DMS153 (cell line): Measurements from ENCODE around the gene TRAF3.

ENCODE experiments used
- DNase-seq: peaks from one replicate; lab custom pipeline; 2025; lab: John Stamatoyannopoulos, UW

TRAF3 gene

DNA sequence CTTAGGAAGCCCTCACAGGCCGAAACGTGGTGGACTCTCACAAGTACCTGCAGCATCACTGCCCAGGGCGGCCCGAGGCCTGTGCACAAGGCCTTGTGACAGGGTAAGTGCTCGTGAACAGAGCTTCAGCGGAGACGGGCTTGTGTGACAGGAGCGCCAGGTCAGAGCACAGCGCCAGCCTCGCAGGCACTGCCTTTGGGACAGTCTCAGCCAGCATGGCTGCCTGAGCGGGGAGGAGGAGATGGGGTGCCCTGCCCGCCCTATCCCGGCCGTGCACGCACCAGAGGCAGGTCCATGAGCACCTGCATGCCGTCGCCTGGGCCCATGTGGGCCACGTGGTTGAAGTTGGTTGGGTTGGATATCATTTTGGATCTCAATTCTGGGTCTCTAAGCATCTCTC lies 162.1 kb downstream of the TRAF3 start:
- DNase-seq: no peak

DNA sequence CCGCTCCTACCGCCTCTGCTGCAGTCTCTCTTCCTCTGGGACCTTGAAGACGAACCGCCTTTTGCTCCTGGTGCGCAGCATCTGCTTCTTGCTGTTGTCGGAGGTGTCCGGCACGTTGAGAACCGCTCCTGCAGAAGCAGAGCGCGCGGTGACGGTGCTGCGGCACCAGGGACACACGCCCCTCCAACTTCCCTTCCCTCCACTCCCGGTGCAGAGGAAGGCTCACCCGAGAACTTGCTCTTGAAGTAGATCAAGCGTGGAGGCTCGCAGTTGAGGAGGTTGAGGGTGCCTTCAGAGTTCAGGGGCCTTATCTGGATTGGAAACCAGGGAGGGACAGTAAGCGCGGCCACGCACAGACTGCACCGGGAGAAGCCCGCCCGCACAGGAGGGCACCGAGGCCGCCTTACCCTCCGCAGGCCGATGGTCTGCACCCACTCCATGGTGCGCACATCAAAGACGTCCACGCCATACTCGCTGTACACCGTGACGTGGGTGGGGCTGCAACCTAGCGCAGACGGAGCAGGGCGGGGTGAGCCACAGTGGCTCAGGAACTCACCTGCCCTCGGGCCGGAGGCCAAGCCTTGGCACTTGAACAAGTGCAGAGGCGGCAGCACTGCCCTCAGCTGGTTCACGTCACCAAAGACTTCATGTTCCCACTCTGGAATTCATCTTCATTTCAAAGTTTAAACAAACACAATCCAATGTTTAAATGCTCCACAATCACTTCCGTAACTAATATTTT lies 162.7 kb downstream of the TRAF3 start:
- DNase-seq: no peak

- no peak for DNase-seq
These were observed 163.6 kb downstream of the TRAF3 start for GRCh38 chr14:102940729-102941362.

DNA sequence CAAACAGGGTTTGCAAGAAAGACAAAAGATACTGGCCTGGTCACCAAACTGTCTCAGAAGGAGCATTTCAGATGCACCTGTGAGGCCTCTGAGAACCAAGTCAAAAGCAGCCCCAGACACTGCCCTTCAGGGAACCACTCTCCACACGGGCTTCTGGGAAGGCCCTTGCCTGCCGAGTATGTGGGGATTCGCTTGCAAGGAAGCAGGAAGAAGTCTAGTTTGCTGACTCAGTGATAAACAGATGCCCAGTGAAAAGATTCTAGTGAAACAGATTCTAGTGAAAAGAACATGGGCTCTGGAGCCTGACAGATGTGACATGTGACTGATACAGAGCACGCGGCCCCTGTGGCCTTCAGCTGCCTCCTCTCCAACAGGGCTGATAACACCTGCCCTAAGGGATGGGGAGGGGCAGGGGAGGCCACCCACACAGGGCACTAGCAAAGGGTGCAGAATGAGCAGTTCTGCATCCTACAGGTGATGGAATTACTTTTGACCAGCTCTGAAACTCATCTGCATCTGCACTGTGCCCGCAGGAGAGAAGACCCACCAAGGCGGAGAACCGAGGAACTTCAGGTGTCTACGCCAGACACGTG lies 164.3 kb downstream of the TRAF3 start:
- DNase-seq: no peak

DNA sequence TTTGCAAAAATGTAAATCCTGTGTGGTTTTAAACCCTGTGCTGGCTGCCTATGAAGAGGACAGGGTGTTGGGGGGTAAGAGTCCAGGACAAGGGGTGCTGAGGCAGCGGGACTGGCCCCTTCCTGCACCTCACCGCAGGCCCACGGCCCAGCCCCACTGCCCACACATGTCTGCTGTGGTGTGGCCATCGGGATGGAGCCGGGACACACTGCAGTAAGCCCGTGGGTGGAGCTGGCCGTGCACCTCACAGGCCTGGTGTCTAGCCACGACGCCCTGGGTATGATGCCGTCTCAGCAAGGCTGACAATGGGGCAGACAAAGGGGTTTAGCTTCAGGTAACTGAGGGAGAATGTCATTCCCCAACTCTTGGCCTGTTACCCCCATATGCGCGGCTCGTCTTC lies 164.8 kb downstream of the TRAF3 start:
- DNase-seq: no peak

GRCh38 chr14:102943454-102943853 lies 166.2 kb downstream of the TRAF3 start:
- DNase-seq: no peak

- no peak for DNase-seq
These were observed 166.7 kb downstream of the TRAF3 start for GRCh38 chr14:102943979-102944378.

GRCh38 chr14:102944448-102945330 lies 167.4 kb downstream of the TRAF3 start:
- DNase-seq: no peak

DNA sequence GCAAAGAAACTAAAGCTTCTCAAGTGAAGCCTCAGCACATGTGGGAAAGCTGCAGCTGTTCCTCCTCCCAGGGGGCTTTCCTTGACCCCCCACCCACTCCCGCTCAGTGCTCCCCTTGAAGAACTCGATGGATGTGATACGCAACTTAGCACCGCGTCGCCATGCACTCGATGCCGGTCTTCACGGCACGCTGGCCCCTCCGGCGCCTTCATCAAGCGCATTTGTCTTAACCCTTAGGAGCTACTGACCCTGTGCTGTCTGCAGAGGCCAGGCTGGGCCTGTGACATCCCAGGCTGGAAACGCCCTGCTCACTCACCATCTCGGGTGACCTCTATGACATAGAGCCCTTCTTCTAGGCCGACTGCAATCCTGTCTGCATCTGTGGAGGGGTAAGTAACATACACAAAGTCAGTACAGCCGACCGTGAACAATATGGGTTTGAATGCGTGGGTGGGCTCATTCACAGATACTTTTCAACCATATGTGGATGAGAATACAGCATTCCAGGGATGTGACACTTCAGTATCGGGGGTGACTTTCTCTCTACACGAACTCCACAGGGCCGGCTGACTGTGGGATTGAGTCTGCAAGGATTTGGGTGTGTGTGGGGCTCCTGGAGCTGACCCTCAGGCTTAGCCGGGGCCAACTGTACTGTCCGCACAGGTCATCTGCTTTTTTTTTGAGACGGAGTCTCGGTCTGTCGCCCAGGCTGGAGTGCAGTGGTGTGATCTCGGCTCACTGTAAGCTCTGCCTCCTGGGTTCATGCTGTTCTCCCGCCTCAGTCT lies 168.3 kb downstream of the TRAF3 start:
- no peak for DNase-seq

DNA sequence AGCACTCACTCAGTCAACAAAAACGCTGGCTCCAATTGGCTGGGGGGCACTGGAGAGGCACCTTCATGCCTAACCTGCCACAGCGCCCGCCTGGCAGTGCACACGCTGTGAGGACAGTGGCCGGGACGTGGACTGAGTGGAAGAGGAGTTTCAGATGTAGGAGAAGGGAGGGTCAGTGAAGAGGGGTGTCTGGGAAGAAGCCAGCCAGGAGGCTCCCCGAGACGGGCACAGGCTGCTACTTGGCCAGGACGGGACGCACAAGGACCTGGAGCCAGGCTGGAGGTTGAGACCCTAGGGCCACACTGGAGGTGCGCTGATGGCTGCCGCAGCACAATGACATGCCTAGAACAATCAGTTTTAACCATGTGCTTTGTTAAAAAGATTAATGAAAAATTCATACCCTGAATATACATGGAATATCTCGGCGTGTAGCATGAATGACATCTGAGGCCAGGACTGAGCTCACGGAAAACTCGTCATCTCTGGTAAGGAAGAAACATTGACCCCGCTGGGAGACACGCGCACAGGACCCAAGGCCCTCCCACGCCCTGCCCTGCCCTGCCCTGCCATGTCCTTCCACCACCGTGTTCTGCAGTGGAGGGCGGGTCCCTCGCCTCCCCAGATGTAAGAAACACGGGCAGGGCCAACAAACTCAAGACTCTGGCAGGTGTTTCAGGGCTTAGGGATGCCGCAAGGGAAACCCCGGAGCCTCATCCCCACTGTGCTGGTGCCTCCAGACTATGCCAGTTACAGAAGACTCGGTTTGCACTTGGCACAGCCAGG lies 170.3 kb downstream of the TRAF3 start:
- no peak for DNase-seq

DNA sequence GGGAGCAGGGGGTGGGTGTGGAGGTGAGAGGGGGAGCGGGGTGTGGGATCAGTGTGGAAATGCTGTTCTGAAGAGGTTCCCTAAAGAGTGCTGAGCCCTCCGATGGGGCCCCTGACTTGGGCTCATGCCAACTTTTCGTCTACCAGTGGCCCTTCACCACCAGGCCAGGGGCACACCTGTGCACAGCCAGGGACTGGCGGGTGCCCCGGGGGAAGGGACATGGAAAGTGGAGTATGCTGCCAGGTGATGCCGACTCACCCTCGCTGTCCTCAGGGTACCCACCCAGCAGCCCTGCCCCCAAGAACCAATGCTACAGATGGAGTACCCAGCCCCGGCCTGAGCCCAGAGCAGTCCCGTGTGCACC lies 171.4 kb downstream of the TRAF3 start:
- DNase-seq: no peak

DNA sequence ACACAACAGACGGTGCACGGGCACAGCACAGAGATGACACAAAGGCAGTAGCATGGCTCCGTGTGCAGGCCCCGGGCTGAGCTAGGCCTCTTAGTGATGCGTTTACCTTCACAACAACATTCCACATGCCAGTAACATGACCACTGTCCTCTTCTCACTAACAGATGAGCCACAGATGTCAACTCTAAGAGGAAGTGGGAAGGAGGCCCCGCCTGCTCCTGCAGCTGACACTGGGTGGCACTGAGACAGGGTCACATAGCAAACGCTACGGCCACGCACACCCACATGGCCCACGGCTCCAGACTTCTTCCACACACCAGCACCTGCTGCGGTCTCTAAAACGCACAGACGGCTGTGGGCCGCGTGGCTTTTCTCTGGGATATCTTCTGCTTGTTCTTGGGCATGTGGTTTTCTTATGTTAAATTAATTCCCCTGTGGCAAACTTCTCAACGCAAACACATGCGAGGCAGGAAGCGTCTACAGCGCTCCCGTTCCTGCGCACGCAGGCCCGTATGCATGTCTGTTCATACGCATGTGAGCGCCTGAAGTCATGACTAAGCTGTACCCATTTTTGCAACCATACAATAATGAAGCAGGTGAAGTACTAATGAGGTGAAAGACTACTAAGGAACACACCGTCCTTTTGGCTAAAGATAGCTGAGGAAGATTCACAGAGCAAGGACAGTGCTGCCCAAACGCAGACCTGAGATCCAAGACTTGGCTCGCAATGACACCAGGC lies 172.0 kb downstream of the TRAF3 start:
- no peak for DNase-seq

DNA sequence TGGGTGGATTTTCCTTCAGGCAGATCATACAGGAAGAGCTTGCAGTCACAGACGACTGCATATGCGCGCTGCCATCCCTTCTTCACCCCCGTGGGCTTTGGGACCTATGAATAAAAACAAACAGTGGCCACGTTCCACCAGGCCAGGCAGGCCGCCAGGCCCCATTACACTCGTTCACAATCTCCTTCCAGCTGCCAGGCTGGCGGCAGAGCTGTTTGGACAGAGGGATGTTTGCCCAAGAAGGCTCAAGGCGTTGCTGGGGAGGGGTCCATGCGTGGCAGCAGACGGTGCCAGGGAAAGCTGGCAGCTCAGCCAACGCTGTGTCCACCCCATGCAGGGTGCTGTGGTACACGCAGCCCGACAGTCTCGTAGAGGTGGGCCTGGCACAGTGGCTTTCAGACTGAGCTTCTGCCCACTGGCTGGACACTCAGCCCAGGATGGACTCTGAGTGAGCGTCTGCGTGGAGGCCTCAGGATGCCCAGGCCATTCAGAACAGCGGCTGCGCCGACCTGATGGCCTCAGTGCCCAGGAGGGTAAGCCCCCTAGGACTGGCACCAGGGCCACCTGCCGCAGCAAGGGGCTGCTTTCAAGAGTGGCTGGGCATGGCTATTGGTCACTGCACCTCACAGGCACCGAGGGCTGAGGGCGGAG lies 172.7 kb downstream of the TRAF3 start:
- DNase-seq: no peak

GRCh38 chr14:102951034-102951433 lies 173.8 kb downstream of the TRAF3 start:
- DNase-seq: no peak

DNA sequence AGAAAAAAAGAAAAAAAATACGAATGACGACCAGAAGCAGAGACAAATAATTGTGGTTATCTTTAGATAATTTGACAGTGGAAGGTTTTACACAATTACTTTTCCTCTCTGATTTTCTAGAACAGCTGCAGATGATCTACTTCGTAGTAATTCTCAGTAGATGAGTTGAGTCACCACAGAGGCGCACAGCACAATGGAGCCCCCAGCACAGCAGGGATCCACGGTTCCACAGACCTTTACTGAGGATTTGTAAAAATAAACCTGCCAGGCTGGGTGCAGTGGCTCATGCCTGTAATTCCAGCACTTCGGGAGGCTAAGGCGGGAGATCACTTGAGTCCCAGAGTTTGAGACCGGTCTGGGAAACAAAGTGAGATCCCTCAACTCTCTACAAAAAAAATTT lies 174.6 kb downstream of the TRAF3 start:
- no peak for DNase-seq

DNA sequence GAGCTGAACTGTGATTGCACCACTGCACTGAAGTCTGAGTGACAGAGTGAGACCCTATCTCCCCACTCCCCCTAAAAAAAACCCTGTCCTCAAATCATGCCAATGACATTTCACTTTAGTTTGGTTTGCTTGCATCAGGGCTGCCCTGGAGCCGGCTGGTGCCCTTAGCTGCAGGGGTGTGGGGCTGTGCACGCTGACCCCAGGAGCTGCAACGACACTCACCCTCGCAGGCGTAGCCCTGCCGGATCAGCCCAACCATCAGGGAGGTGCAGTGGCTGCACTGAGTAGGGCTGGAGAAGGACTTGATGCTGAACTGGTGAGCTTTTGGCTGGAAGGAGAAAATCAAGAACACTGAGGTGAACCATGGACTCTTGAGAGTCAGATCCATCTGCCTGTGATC lies 175.0 kb downstream of the TRAF3 start:
- DNase-seq: no peak

DNA sequence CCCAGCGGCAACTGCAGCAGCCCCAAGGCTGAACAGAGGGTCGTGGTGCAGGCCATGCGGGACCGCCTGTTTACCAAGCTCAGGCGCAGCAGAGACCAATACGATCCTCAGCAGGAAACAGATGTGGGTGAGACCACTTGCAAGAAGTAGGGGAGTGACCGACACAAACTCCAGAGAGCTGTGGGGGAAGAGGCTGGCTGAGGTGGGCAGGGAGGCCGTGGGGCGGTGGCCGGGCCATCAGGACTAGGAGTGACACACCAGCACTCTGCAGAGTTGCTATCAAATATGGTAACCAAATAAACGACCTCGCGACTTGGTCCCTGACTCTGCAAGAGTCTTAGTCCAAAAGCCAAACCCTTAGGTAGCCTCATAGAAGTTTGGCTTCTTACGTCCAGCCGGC lies 175.9 kb downstream of the TRAF3 start:
- no peak for DNase-seq

DNA sequence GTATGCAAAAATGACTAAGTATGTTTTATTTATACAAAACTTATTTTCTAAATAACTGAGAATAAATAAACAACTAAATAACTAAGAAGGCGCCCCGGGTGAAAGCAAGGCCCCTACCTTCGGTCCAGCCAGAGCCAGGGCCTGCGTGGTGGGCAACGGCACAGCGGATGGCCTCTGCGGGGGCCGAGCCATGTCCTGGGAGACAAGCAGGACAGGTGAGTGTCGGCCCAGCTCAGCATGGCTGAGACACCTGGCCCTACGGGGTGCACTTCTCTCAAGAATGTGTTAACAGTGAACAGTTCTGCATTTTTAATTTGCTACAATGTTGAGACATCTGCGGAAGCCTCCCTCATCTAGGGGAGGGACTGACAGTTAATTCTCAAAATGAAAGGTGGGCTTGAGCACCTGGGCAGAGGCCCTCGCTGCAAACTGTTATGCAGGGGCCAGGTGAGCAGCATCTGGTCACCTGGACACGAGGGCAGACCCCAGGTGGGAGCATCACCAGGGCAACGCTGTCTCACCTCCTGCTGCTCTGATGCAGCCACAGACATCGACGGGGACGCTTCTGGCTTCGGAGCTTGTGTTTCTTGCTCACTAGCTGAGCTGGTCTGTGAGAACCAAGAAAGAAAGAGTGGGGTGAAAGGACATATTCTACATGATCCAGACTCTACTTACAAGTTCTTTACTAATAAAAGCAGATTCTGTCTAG lies 177.0 kb downstream of the TRAF3 start:
- no peak for DNase-seq
